GM12873 (cell line): Measurements from ENCODE around the gene RNF217.

Experiments used
- TF ChIP-seq, protein P1 (sequence below): IDR thresholded peaks from 2 replicates; pipeline ENCODE4 v1.5.1; 2012; ENCODE audit warnings: low read depth, mild to moderate bottlenecking, moderate library complexity, low read length, control low read depth; ENCODE audit not compliant: insufficient read depth; ENCODE audit errors: missing control alignments

RNF217 gene

DNA sequence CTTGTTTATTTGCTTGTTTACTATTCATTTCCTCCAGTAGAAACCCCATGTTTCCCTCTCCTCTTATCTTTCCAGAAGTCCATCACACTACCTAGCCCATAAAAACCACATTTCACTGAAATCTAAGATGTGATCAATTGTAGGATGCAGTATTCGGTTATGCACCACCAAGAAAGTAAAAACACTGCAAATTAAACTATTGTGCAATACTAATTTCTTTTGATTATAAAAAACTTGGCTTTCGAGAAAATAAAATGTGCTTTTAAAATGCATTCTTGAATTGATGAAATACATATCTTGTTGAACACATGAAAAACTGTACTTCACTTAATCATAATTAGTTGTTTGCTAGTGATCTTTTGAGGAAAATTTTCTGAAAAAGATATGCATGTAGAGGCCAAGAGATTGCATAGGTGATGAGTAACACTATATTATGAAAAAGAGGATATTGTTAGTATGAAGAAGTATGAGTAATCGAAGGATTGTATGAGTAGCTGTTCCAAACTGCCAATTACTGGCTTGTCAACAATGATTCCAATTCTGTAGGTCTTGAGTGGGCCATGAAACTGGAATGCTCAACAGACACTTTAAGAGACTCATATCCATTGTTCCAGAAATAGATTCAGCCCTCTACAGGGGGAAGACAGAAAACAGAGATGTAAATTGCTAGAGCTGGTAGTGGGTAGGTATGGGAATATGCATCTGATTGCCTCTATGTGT, 79.7 kb downstream of the RNF217 start:
- TF ChIP-seq, protein P1, sequence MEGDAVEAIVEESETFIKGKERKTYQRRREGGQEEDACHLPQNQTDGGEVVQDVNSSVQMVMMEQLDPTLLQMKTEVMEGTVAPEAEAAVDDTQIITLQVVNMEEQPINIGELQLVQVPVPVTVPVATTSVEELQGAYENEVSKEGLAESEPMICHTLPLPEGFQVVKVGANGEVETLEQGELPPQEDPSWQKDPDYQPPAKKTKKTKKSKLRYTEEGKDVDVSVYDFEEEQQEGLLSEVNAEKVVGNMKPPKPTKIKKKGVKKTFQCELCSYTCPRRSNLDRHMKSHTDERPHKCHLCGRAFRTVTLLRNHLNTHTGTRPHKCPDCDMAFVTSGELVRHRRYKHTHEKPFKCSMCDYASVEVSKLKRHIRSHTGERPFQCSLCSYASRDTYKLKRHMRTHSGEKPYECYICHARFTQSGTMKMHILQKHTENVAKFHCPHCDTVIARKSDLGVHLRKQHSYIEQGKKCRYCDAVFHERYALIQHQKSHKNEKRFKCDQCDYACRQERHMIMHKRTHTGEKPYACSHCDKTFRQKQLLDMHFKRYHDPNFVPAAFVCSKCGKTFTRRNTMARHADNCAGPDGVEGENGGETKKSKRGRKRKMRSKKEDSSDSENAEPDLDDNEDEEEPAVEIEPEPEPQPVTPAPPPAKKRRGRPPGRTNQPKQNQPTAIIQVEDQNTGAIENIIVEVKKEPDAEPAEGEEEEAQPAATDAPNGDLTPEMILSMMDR, result no peak

DNA sequence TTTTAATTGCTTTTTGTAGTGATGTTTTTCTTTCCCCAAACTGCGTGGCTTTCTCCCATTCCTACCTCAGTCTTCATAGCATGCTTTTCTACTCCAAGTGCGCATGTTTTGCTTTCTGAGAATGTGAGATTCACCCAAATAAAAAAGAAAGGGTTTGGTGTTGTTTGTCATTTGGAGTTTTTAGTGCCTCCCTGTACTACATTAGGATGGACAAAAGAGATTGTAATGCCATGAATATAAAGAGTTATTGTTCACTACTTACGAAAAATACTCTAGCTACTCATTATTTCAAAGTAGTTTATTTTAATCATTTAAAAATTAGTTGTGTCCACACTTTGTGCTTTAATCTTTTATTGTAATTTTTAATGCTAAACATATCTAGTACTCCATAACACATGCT, 81.8 kb downstream of the RNF217 start:
- TF ChIP-seq, protein P1, result no peak

DNA sequence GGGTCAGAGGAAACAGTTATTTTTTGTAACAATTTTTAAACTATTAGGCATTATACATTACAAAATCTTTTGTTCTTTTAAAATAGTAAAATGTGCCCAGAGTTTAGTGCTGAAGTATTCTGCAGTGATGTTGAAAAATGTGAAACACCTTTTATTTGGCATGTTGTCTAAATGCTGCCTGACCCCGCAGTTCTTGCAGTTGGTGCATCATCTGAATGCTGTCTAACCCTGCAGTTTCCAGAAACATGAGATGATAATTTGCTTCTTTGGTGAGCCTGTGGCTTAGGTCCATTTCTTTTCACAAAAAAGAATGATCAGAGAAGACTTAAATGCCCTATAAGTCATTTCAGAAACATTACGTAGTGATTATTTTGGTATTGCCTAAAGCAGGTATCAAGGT, 82.4 kb downstream of the RNF217 start:
- TF ChIP-seq, protein P1, result no peak

DNA sequence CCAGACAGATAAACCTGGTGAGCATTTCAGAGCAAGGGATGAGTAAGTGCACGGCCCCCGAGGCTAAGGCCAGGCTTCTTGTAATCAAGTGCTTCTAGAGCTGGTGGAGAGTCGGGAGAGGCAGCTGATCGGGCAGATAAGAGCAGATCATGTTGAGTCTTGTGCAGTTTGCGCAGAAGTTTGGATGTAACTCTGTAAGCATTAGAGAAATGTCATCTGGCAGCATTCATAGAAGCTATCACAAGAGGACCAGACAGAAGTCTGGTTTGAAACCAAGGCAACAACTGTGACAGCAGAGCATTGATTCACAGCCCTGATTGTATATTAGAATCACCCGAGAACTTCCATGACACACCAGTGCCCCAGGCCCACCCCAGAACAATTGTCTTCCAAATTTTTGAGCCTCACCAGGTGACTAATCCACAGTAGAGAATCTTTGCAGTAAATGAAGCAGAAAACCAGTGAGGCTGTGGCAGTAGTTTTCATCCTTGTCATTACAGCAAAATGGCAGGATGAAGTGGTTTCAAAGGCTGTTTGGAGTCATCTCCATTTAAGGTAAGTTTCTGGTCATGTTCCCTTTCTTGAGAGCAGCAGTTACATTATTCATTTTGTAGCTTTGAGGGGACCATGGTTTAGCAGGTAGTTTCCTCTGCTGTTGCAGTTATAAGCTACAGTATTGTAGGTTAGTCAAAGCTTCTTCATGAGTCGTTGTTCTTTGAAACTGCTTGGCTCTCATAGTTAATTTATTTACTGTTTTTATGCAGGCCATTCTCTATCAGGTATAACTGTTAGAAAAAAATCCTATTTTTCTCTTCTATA, 84.1 kb downstream of the RNF217 start:
- TF ChIP-seq, protein P1, result no peak

DNA sequence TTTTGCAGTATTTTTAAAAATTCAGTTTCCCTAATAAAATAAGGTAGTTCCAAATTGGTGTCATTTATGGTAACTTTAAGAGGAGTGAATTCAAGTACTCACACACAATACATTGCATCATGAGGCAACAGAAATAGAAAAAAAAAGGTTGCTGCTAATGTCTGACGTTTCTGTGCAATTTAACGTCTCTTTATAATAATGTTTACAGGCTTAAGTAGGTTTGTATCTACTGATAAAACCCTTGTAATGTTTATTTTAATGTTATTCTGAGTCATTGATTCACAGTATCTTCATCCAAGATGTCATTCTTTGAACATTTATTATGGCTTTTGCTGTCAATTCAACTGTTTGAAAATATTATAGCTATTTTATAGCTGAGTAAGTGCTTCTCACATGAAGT, 86.0 kb downstream of the RNF217 start:
- TF ChIP-seq, protein P1, result no peak

DNA sequence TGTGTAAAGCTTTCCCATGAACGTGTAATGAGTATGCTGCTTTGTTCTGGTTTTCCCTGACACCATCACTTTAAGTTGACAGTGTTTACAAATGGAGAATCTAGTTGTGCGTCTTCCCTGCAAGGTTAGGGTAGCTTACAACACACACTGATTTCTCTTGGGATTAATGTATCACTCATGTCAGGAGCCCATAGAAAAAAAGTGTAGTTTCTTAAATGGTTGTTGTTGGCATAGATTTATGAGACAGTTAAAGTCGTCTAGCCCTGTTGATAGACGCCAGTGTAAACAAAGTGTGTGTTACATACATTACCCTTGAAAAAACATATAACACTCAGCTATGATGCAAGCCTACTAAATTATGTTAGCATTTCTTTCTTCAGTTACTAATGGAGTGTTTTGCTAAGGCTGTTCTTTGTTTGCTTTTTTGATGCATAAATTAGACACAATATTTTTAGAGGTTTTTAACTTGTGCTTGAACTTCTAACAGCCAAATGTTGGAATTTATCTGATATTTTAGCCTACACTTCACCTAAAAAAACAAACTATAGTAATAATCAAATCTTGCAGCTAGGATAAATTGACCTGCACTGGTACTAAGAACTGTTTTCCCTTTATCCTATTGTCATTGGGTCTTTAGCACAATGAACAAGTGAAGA, 88.6 kb downstream of the RNF217 start:
- TF ChIP-seq, protein P1, result no peak

DNA sequence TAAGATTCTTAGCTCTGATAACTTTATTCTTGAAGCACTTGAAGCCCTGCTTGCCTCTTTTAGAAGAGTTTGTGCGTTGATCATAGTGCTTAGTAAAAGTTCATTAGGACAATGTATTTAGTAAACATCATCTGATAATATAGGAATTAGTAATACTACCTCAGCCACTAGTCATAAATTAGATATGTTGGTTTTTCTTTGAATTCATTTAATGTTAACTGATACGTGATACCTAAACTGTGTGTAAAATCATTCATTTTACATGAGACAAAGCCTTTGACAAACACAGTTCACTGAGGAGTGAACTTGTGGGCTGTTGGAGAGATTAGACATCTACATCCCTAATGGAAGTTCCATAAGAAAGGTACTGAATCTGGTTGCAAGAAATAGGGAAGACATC, 91.6 kb downstream of the RNF217 start:
- TF ChIP-seq, protein P1, result no peak
